ENCODE measurements around the gene LPAR2.

- TF ChIP-seq CTCF (IDR thresholded peaks at IDR 0.05), result no peak
- TF ChIP-seq POLR2AphosphoS5 (IDR thresholded peaks at IDR 0.05; ENCODE audit: low read depth, low read length), result no peak
- TF ChIP-seq ELF1 (IDR thresholded peaks at IDR 0.05), result no peak
- no peak for TF ChIP-seq SMC3 (IDR thresholded peaks at IDR 0.05; ENCODE audit: low read depth, low read length)
- no peak for TF ChIP-seq CHD2 (IDR thresholded peaks at IDR 0.05; ENCODE audit: low read length, partially characterized antibody)
- TF ChIP-seq TCF12 (IDR thresholded peaks at IDR 0.05), result no peak
- TF ChIP-seq MXI1 (IDR thresholded peaks at IDR 0.05; ENCODE audit: low read depth, low read length), result no peak
- TF ChIP-seq MAX (IDR thresholded peaks at IDR 0.05; ENCODE audit: low read depth), result no peak
- TF ChIP-seq FOSL2 (IDR thresholded peaks at IDR 0.05; ENCODE audit: borderline replicate concordance, low read depth), result no peak
- no peak for TF ChIP-seq RCOR1 (IDR thresholded peaks at IDR 0.05; ENCODE audit: low read length)
- no peak for TF ChIP-seq GABPA (IDR thresholded peaks at IDR 0.05; ENCODE audit: low read depth)
Measured at GRCh38 chr19:19633711-19634515, 5.9 kb upstream of the LPAR2 start.
